NCI-H1092 (cell line): Measurements from ENCODE around the gene HELZ.
"Not testable (repeated sequence)": the region's sequence is repeated elsewhere in the genome, so short reads cannot be mapped to it uniquely, and the experiment has no call there.

Experiments
- DNase-seq: peaks from one replicate; lab custom pipeline; 2025; lab: John Stamatoyannopoulos, UW

The HELZ gene

DNA sequence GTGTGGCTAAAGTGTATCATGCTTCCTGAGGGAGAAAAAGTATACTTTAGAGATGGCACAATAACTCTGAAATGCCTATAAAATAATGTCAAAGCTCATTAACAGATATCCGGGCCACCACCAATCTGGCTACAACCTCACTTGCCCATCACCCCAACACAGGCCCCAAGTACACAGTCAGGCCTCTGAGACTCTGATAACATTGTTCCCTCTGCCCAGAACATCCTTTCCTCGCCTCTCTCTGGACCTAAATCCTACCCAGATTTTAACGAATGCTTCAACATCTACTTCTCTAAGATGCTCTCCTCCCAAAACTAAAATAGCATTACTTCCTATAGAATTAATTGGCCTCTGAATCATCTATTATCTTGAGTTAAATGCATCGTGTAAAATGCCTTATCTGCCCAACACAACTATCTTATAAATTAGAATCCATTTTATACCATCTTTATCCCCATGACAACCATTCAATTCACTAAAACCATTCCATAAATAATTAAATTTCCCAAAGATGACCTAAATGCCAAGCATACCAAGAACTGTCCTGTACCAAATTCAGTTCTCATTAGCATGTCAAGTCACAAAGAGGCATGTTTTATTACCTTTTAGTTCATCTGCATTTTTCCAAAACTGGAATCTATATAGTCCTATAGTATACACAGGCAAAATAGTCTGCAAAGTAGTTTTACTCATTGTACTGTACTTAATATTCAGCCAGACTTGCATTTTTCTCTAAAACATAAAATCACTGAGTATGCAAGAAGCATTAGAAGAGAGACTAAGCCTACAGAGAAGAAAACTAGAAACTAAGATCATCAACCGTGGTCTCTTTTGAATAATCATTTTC lies 15.7 kb downstream of the HELZ start:
- DNase-seq = no peak

DNA sequence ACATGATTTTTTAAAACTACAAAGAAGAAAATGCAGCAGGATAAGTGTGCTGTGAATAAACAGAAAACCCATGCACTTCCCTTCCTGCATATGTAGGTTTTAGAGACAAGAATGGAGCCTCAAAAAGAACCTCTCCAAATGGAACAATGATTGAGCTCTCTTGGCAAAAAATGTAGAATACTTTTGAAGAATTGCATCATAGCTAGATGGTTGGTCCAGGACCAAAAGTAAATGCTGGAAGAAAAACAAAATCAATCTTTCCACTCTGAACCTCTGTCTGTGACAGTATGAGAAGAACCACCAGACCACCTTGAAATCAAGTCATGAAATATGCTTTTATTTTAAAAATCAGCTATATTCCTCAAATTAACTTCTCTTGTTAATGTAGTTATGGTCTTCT lies 17.5 kb downstream of the HELZ start:
- no peak for DNase-seq

- DNase-seq = no peak
Measured at GRCh38 chr17:67225316-67225715, 19.7 kb downstream of the HELZ start.

- DNase-seq = no peak
Measured at GRCh38 chr17:67224736-67225135, 20.3 kb downstream of the HELZ start.

GRCh38 chr17:67223924-67224323 lies 21.1 kb downstream of the HELZ start:
- no peak for DNase-seq

DNA sequence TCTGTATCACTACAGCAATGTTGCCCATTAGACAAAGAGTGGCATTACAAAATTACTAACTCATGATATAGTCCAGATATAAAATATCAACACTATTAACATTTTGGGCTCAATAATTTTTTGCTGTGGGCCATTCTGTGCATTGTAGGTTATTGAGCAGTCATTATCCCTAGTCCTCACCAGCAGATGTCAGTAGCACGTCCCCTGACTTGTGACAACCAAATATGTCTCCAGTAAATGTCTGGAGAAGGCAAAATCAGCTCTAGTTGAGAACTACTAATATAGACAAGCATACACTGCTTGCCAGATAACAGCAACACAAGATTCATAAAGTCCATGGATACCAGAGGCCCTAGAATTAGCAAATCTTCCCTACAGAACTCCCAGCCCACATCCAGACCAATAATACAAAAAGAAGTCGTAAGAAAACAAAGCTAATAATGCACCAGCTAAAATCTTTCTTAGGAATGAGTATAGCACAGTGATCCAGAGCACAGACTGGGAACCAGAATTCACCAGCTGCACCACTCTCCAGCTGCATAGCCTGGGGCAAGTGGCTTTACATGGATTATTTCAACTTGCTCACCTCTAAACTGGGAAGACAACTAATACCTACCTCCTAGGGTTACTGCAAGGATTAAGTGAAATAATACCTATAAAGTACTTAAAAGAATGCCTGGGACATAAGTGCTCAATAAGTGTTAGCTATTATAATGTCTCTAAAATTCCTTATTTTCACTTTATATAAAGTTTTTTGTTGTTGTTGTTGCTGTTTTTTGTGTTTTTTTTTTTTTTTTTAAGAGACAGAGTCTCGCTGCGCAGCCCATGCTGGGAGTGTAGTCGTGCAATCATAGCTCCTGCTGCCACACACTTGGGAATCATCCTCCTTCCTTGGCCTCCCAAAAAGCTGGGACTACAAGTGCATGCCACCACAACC lies 23.7 kb downstream of the HELZ start:
- DNase-seq = no peak

DNA sequence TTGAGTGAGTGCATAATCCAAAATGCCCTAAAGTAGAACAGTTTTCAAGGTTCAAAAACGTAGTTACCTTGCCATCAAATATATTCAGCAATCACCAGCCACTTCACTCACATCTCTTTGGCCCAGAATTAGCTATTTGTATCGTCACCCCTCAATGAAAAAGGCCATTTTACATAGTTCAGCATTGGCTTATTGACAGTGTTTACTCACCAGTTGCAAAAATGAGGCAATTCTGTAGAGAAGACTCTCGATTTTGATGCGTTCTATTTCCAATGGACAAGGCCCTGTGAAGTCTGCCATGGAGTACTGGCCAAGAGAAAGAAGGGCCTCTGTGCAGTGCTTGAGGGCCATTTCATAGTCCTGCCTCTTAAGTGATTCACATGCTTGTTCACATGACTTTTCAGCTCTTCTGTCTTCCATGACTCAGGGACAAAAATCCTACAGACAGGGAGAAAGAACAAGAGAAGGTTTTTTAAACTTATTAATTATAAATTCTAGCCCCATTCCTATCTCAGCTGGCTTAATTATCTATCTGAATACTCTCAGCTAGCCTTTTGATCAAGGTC lies 26.5 kb downstream of the HELZ start:
- DNase-seq = no peak

DNA sequence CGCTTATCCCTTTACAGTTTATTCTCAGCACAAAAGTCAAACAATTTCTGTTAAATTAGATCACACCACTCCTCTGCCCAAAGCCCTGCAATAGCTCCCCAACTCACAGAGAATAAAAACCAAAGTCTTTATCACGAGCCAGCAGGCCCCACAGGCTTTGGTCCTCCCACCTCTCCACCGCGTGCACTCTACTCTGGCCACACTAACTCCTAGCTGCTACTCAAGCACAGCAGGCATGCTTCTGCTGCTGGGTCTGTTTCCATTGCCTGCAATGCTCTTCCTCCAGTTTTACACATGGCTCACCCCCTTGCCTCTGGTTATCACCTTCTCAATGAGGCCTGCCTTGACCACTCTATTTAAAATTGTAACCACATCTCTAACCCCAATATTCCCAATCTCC lies 27.6 kb downstream of the HELZ start:
- DNase-seq = no peak

DNA sequence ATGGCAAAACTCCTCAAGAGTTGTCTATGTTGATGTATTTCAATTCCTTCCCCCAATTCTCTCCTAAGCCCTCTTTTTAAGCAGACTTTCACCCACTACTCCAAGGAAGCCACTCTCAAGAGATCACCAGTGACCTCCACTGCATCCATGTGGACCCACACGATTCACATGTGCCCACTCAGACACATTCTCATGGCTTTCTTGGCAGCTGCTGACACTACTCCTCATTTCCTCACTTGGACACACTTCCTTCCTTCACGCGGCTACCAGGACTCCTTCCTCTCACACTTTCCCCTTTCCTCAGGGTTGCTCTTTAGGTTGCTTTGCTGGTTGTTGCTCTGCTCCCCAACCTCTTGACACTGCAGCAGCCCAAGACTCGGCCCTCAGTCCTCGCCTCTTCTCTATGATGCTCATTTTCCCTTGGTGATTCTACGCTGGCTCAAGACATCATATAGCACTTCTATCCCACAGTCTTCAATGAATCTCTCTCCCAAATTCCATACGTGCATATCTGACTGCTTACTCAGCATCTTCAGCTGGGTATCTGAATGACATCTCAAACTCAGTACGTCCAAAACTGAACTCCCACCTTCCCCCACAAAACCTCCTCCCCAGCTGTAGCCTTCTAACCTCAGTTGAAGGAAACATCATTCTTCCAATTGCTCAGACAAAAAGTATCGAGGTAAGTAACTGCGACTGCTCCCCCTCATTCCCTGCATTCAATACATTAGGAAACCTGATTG lies 28.2 kb downstream of the HELZ start:
- no peak for DNase-seq

GRCh38 chr17:67215991-67216421 lies 29.0 kb downstream of the HELZ start:
- DNase-seq = no peak

DNA sequence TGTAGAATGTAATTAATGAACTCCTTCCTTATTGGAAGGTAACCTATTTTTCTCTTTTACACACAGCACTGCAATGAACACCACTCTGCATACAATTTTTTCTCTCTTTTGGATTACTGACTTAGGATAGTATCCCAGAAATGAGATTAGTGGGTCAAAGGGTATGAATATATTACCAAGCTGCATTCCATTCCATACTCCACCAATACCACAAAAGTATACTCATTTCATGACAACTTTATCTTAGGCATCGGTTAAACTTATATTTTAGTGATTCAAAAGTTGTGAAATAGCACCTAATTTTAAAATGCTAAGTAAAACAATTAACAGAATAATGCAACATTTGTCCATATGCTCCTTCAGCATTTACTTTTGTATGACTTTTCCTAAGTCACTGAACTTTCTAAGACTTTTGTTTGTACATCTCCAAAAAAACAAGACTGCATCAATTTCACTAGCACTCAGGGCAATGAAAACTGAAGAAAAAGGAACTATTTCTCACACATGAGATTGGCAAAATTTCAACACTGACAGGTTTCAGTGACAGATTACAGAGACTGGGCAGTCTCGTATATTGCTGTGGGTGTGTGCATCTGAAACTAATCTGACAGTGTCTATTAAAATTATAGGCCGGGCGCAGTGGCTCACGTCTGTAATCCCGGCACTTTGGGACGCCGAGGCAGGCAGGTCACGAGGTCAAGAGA lies 32.1 kb downstream of the HELZ start:
- DNase-seq = no peak

GRCh38 chr17:67212231-67212630 lies 32.8 kb downstream of the HELZ start:
- DNase-seq = no peak

GRCh38 chr17:67211742-67212141 lies 33.3 kb downstream of the HELZ start:
- DNase-seq = no peak

DNA sequence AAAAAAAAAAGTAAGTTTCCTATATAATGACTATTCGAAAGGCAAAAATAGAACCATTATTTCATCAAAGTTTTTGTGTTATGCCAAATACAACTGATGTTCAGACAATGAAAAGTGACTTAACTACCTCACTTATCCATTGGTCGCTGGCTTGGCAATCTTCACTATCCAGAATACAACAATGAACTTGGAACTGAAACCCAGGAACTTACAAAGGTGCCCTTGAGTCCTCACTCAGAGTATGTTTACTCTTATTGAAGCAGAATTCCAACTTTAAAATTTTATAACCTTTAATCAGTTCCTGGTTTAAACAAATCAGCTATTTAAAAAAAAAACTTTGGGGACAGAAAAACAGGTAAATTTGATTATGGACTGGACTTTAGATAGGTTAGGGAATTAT lies 34.1 kb downstream of the HELZ start:
- DNase-seq = no peak

DNA sequence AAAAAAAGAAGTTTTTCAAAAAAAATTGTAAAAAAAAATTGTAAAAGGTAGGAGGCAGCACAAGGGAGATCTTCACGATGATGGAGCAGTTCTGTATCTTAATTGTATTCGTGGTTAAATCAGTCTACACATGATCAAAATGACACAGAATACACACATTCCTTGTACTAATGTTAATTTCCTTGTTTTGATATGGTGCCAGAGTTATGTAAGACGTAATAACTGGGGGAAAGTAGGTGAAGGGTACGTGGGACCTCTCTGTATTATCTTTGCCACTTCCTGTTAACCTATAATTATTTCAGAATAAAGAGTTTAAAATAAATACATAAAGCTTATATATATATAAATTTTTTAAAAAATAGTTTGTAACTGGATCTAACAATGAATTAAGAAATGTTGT lies 36.8 kb downstream of the HELZ start:
- no peak for DNase-seq

DNA sequence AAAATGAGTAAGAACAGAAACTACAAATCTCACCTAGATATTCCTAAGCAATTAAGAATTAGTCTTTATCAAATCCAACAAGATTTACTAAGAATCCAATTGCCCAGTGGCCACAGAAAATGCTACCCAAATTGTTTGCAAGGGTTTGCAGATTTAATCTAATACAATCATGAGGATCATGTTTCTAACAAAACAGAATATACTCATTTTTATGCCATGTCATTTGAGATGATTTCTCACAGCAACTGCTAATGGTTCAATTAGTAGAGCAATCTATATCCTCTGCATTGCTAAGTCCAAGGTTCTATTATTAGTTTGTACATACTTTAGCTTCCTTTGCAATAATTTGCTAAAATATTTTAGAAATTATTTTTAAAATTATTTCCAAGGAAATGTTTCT lies 41.2 kb downstream of the HELZ start:
- DNase-seq = no peak

DNA sequence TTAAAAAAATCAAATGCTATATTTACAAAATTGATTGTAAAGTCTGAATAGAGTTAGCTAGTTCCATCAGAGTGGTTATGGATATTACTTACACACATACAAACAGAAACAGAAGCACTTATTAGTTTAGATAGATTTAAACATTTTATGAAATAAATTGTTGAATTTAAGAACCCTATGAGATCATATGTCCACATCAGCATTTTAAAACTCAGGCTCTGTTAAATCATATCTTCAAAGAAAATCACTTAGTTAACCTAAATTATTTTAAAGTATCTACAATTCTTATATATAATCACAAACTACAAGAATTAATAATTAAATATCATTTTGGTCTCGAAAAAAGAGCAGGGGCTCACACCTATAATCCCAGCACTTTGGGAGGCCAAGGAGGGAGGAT lies 42.5 kb downstream of the HELZ start:
- no peak for DNase-seq

DNA sequence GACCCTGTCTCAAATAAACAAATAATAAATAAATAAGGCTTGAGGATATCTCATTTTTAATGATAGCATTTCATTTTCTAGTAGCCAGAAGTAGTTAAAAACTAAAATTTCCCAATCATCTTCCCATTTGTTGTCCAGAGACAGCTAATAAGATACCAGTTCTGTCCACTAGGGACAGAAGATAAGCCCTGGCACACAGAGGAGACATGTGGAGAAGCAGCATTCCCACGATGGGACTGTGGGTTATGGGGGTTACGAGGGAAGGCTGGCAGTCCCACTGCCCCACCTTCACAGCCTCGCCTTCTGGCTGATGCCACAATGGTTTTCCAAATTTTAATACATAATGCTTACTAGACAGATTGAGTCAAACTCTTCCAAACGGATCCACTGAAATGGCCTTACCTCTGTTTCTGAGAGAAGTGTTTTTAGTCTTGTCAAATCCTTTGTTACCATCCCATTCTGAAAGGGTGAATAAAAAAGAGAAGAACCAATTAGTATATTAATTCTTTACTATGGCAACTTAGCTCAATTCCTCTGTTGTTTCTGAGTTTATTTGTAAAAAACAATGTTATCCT lies 44.2 kb downstream of the HELZ start:
- DNase-seq = no peak

- no peak for DNase-seq
Measured at GRCh38 chr17:67198131-67198530, 46.9 kb downstream of the HELZ start.

DNA sequence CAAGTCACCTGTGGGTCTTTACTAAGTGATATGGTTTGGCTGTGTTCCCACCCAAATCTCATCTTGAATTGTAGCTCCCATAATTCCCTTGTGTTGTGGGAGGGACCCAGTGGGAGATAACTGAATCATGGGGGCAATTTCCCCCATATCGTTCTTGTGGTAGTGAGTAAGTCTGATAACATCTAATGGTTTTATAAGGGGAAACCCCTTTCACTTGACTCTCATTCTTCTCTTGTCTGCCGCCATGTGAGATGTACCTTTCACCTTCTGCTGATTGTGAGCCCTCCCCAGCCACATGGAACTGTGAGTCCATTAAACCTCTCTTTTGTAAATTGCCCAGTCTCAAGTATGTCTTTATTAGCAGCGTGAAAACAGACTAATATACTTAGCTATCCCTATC lies 48.0 kb downstream of the HELZ start:
- not testable (repeated sequence) for DNase-seq

- no peak for DNase-seq
Measured at GRCh38 chr17:67196422-67196821, 48.6 kb downstream of the HELZ start.
